ENCODE measurements around the gene IQSEC1. TPM values are rescaled to one million over a fixed set of nuclear protein-coding genes. Genes with fewer than 3 reads are reported as not detected.

IQSEC1 gene
- polyA plus RNA-seq, 3 donors: 25.1 to 30.4 (median 28.2) TPM

- DNase-seq (ENCODE audit: low read depth in 3 of 3, low spot score in 2 of 3): no peak
These were observed 1.5 kb downstream of the IQSEC1 start for GRCh38 chr3:13071695-13072094.

GRCh38 chr3:13070391-13071070, 2.7 kb downstream of the IQSEC1 start:
- no peak for DNase-seq (ENCODE audit: low read depth in 3 of 3, low spot score in 2 of 3)

DNA sequence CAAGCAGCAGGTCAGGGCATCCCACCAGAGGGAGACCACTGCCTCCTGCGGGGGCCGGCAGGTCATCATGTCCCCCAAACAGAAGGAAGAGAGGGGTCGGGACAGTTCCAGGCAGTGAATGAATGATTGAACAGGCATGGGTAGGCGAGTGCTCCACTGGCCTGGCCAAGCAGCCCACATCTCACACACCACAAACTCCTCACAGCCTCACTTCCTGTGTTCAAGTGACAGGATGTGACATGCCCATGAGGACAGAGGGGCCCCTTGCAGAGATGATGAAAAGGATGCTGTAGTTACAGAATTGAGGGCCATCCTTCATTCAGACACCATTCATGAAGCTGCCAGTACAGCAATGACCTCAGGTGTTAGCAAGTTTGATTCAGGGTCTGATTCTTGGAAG, 3.7 kb downstream of the IQSEC1 start:
- no peak for DNase-seq (ENCODE audit: low read depth in 3 of 3, low spot score in 2 of 3)

- DNase-seq (ENCODE audit: low read depth in 3 of 3, low spot score in 2 of 3): no peak
These were observed 4.8 kb downstream of the IQSEC1 start for GRCh38 chr3:13068269-13069010.

DNA sequence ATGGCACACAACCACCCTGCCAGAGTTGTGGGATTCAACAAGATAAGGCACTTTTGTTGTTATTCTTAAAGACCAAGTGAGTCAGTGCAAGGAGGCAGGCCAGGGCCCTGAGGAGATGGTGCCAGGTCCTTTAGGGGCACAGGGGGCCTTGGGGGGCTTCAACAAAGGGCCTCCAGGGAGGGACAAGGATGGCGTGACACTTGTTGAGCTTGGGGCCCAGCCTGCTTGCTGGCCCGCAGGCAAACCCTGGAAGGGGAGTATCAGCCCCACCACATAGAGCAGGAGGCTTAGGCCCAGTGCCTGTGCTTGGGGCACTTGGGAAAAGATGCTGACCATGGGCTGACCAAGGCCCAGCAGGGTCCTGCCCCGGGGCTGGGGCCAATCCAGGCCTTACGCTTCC, 5.5 kb downstream of the IQSEC1 start:
- no peak for DNase-seq (ENCODE audit: low read depth in 3 of 3, low spot score in 2 of 3)

DNA sequence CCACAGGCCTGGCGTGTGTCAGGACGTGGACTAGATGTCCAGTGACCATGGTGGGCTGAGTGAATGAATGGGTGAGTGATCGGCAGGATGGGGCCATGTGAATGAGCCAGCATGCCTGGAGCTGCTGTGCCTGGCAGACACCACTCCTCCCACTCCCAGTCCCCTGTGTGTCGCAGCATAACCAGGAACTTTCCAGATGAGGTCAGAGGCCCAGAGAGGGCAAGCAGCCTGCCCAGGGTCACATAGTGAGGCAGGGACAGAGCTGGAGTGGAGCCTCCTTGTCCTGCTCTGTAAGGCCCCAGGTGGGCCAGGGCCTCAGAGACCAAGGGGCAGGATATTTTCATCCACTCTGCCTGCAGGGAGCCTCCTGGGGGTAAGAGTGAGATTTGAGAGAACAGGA, 6.4 kb downstream of the IQSEC1 start:
- DNase-seq (ENCODE audit: low read depth in 3 of 3, low spot score in 2 of 3): no peak

DNA sequence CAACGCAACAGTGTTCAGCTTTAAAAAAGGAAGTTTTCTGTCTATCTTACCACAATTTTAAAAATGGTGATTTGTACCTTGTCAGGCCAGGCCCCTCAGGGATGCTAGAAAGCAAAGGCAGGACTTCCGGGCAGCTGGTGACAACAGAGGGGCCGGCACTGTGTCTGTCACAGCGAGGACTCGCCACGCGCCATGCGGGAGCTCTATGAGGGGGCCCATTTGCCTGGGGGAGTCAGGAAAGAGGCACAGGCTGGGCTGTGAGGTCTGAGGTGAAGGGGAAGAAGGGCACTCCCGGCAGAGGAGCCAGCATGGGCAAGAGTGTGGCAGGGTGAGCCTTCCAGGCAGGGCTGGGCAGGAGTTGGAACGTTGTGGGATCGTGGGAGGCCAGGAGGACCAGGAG, 7.0 kb downstream of the IQSEC1 start:
- no peak for DNase-seq (ENCODE audit: low read depth in 3 of 3, low spot score in 2 of 3)

GRCh38 chr3:13065727-13066126, 7.5 kb downstream of the IQSEC1 start:
- DNase-seq (ENCODE audit: low read depth in 3 of 3, low spot score in 2 of 3): no peak

- DNase-seq (ENCODE audit: low read depth in 3 of 3, low spot score in 2 of 3): no peak
These were observed 8.3 kb downstream of the IQSEC1 start for GRCh38 chr3:13064964-13065363.

- DNase-seq (ENCODE audit: low read depth in 3 of 3, low spot score in 2 of 3): no peak
These were observed 8.9 kb downstream of the IQSEC1 start for GRCh38 chr3:13064159-13064868.

DNA sequence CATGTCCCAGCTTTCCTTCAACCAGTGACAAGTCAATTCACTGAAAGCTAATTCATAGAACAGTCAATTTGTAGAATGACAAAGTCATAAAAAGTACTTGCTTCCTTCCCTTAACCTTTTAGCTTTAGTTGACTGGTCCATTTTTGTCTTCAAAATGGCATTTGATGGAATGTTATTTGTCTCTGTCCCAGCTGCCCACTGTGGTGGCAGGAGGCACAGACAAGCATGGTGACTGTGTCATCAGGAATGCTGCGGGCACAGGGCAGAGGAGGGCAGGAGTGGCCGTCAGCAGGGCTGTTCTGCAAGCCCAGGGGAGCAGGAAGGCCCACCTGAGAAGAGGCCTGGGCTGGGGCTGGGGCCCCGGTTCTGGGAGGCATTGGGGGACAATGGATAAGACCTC, 10.0 kb downstream of the IQSEC1 start:
- DNase-seq (ENCODE audit: low read depth in 3 of 3, low spot score in 2 of 3): no peak

DNA sequence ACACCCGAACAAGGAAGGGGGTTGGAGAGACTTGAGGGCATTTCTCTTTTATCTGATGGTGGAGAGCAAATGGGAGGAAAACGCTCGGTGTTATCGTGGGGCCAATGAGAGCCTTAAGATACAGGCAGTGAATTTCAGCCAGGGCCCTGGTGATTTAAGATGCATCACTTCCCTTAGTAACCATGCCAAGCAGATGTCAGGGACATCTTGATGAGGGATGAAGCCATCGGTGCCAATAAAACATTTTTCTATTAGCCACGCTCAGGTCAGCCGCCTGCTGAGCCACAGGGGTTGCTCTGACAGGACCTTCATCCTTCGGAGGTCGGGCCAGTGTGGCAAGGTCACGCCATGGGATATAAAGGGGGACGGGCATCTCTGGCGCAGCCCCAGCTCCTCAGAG, 10.6 kb downstream of the IQSEC1 start:
- DNase-seq (ENCODE audit: low read depth in 3 of 3, low spot score in 2 of 3): no peak

GRCh38 chr3:13060341-13060910, 12.8 kb downstream of the IQSEC1 start:
- DNase-seq (ENCODE audit: low read depth in 3 of 3, low spot score in 2 of 3): no peak

DNA sequence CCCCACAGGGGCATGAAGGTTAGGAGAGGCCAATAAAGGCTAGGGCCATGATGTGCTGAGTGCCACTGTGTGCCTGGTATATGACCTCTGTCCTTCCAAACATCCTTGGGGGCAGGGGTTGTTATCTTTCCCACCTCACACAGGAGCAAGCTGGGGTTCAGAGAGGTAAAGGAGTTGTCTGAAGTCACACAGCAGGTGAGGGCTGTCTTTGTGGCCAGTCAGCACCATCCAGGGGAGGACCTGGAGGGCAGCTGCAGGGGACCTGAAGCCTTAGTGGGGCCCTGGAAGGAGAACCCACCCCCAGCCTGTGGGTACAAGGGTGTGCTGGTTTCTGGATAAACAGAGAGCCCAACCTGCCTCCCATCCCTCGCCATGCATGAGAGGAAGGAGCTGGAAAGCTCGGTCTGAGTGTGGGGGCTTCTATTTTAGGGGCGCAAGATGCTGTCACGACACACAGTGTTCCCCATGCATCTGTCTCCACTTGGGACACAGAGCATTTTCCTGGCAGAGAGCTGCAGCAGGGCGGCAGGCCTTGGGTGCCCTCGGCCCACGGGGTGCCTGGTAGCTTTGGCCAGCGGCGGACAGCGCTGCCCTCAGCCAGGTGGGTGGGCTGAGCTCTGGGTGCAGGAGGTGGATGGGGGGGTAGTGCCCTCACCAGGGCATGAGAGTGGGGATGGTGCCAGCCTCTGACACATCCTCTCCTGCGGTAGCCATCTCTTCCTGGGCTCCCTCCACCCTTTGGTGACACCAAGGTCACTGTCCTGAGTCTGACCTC, 14.7 kb downstream of the IQSEC1 start:
- no peak for DNase-seq (ENCODE audit: low read depth in 3 of 3, low spot score in 2 of 3)

DNA sequence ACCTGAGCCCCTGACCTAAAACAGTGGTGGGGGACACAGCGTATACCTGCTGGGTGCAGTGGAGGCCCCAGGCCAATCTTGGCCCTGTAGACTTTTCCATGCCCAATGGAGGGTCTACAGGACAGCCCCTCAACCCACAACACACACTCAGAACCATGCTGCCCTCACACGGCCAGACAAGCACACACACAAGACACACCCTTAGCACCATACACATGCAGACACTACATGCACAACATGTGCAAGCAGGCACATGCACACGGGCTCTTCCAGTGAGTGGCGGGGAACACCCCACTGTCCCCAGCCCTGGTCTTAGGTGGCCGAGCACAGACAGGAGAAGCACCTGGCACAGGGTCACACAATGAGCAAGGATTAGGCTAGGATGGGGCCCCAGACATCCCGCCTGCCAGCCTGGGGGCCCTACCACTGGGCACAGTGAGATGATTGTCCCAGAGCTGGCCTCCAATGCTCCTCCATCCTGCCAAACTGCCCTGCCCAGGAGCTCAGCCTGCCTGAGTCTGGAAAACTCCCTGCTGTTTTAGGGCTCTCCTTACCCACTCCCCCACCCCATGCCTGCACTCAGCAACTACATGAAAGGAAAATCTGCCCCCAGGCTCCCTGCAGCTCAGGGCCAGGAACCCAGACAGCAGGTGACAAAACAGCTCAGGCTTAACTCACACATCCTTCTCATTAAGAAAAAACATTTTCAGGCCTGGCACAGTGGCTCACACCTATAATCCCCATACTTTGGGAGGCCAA, 15.8 kb downstream of the IQSEC1 start:
- DNase-seq (ENCODE audit: low read depth in 3 of 3, low spot score in 2 of 3): no peak

DNA sequence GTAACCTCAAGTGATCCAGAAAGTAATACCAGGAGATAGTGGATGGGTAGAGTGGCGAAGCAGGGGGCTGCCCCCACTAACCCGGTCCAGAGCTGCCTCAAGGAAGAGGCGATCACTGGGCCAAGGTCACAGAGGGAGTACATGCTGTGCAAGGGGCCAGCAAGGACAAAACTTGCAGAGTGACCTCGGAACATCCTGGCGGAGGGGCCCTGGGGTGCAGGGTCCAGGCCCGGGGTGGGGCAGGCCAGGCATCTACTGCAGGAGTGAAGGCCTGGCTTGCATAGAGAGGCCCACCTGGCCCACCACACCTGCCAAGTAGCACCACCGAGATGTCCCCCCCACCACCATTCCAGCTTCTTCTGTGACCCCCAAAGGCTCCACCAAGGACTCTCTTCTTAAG, 17.6 kb downstream of the IQSEC1 start:
- no peak for DNase-seq (ENCODE audit: low read depth in 3 of 3, low spot score in 2 of 3)

DNA sequence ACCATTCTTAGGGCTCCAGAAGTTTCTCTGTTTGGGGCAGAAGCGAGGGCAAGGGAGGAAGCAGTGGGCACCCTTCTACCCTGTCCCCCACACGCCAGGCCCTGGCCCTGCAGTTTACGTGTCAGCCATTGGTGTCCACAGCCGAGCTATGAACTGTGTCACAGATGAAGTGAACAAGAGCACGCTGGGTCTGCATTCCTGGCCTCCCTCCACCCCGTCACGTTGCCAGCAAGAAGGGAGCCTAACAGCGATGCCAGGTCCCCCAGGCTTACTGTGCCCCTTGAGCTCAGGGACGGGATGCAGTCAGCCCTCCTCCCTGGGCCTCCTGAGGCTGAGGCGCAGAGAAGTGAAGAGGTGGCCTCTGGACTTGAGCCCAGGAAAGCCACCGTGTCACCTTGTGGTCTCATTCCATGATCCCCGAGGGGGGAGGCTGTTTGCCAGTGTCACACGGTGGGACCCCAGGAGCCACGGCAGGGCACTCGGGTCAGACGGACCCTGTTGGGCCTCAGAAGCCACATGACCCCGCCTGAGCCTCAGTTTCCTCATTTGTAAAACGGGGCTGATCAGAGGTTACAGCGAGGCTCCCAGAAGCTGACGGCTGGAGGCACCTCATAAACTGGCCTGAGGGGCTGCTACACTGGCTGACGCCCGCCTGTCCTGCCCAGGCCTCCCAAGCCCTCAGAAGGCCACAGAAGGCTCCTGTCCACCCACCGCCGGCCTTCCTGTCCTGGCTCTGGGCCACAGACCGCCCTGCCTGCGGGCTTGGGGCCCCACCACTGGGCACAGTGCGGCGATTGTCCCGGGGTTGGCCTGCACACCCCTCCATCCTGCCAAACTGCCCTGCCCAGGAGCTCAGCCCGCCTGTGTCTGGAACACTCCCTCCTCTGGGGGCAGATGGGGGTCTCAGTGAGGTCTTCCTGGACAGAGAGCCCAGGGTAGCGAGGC, 18.6 kb downstream of the IQSEC1 start:
- no peak for DNase-seq (ENCODE audit: low read depth in 3 of 3, low spot score in 2 of 3)

DNA sequence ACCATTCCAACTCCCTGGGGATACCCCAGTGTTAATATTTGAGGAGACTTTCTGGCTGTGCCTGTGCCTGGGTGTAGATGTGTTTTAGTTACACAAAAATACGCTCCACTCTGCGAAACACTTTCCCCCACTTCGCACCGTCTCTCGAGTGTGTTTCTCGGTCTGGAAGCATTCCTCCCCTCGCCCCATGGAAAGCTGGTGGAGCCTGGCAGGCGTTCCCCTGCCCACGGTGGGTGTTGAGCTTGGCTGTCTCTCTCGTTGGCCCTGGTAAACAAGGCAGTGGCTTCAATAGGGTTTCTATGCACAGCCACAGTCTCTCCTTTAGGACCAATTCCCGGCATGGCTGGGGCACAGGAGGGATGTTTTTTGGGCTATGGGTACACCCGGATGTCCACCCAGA, 19.3 kb downstream of the IQSEC1 start:
- no peak for DNase-seq (ENCODE audit: low read depth in 3 of 3, low spot score in 2 of 3)

DNA sequence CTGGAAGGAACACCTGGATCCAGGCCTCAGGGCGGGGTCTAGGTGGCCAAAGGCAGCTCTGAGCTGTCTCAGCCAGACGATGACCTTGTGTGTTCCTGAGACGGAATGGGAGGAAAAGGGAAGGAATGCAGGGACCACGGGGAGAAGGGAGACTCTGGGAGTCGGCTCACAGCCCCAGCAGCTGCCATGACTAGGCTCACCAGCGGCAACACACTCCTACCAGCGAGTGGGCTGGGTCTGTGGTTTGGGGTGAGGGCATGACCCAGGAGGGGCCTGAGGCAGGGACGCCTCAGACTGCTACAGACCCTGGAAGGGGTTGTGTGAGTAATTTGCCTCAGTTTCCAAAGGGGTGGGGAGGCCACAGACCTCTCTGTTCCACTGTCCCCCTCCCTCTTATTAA, 19.8 kb downstream of the IQSEC1 start:
- DNase-seq (ENCODE audit: low read depth in 3 of 3, low spot score in 2 of 3): no peak

Measured in right renal cortex interstitium (tissue), 3 donors.